ENCODE measurements around the gene GRIK4. TPM values are rescaled to one million over a fixed set of nuclear protein-coding genes. Genes with fewer than 3 reads are reported as not detected.

GRIK4 gene
- polyA plus RNA-seq, 1 donor from 2014 or later, result 3.4 TPM

DNA sequence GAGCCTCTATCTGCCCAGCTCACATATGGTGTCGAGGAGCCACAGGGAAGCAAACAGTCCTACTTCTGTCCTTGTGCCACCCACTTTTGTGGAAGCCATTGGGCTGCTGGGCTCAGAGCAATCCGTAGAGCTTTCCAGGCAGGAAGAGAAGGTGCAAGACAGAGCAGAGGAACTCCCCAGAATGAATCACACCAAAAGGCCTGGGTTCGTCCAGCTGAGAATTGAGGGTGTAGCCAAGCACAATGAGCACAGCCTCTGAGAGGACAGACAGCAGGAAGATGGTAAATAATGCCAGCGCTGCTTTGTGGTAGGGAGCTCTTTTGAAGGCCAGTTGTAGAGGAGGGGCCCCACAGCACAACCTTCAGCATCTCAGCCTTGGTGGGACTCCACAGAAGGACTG, 237.8 kb downstream of the GRIK4 start:
- Histone ChIP-seq H3K27ac (ENCODE audit: low read length) (no peak overlapping the region), H3K27me3 (ENCODE audit: insufficient read depth, low read depth, low read length) (no peaks in the 10 kb centered on the region), H3K9me3 (ENCODE audit: low read length) (no peaks in the 10 kb centered on the region), H3F3A (ENCODE audit: insufficient read depth, low read length, poor library complexity, severe bottlenecking) (no peaks in the 10 kb centered on the region), H3K4me2 (ENCODE audit: low read length) (no peak overlapping the region), H4K20me1 (ENCODE audit: insufficient read depth) (no peaks in the 10 kb centered on the region), H2AFZ (ENCODE audit: low read depth, low read length) (no peak overlapping the region), H3K9ac (ENCODE audit: low read length) (no peak overlapping the region), H3K9me2 (ENCODE audit: insufficient read depth, low read length) (no peaks in the 10 kb centered on the region), H3K79me2 (replicated peaks; ENCODE audit: insufficient read depth, low read length) (no peaks in the 10 kb centered on the region), H3K36me3 (ENCODE audit: insufficient read depth, low read length) (no peaks in the 10 kb centered on the region), H3K4me3 (ENCODE audit: low read length) (no peak overlapping the region)
- TF ChIP-seq EP300 (conservative IDR thresholded peaks at IDR 0.05; ENCODE audit: poor library complexity, severe bottlenecking) (no peak), SMC3 (conservative IDR thresholded peaks at IDR 0.05; ENCODE audit: poor library complexity) (no peak), POLR2AphosphoS5 (IDR thresholded peaks at IDR 0.05) (no peak), RAD21 (conservative IDR thresholded peaks at IDR 0.05) (no peak)

DNA sequence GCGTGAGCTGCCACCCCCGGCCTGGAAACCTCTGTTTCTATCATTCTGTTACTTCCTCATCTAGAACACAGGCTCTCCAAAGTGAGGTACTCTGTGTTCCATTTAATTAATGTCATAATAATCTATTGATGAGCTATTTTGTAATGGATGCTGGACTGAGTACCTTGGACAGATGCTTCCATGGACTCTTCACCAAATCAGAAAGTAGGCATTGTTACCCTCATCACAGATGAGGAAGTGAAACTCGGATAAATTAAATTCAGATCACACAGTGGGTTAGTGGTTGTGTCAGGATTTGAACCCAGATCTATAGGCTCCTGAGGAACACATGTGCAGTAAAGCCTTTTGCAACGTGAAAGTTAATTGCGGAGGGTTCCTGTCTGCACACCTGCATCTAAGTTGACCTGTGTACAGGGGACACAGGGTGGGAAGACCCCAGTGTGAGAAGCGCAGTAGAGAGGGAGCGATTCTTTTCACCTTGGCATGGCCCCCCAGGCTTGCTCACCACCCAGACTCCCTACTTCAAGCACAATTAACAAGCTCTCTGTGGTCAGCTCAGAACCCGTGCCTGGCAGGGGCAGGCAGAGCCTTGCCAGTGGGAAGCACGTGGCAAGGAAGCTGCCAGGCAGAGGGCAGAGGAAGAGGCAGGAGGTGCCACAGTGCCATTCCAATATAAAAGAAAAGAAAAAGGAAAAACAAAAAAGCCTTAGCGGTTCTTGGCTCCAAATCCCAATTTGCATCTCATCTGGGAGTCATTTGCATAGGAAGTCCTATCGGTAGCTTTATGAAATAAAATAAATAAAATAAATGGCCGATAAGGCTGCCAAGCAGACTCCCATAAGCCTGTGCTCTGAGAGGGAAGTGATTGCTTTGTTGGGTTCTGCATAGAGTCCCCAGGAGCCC, 239.3 kb downstream of the GRIK4 start:
- H3K79me2 ChIP-seq (replicated peaks; ENCODE audit: insufficient read depth, low read length), result no peaks in the 10 kb centered on the region
- no peaks in the 10 kb centered on the region for H3K9me2 ChIP-seq (ENCODE audit: insufficient read depth, low read length)
- H4K20me1 ChIP-seq (ENCODE audit: insufficient read depth), result no peaks in the 10 kb centered on the region
- H3K4me2 ChIP-seq (ENCODE audit: low read length), result no peak overlapping the region
- H3K36me3 ChIP-seq (ENCODE audit: insufficient read depth, low read length), result no peaks in the 10 kb centered on the region
- no peaks in the 10 kb centered on the region for H3K9me3 ChIP-seq (ENCODE audit: low read length)
- H3F3A ChIP-seq (ENCODE audit: insufficient read depth, low read length, poor library complexity, severe bottlenecking), result no peaks in the 10 kb centered on the region
- TF ChIP-seq TAF1 (IDR thresholded peaks at IDR 0.05; ENCODE audit: low read depth) (no peak), RAD21 (conservative IDR thresholded peaks at IDR 0.05) (no peak), EZH2 (IDR thresholded peaks at IDR 0.05; ENCODE audit: borderline replicate concordance, insufficient read depth, low read length, poor library complexity, severe bottlenecking) (no peak), MXI1 (conservative IDR thresholded peaks at IDR 0.05; ENCODE audit: poor library complexity, severe bottlenecking) (no peak), POLR2AphosphoS5 (IDR thresholded peaks at IDR 0.05) (no peak)
- TF ChIP-seq, protein P1, sequence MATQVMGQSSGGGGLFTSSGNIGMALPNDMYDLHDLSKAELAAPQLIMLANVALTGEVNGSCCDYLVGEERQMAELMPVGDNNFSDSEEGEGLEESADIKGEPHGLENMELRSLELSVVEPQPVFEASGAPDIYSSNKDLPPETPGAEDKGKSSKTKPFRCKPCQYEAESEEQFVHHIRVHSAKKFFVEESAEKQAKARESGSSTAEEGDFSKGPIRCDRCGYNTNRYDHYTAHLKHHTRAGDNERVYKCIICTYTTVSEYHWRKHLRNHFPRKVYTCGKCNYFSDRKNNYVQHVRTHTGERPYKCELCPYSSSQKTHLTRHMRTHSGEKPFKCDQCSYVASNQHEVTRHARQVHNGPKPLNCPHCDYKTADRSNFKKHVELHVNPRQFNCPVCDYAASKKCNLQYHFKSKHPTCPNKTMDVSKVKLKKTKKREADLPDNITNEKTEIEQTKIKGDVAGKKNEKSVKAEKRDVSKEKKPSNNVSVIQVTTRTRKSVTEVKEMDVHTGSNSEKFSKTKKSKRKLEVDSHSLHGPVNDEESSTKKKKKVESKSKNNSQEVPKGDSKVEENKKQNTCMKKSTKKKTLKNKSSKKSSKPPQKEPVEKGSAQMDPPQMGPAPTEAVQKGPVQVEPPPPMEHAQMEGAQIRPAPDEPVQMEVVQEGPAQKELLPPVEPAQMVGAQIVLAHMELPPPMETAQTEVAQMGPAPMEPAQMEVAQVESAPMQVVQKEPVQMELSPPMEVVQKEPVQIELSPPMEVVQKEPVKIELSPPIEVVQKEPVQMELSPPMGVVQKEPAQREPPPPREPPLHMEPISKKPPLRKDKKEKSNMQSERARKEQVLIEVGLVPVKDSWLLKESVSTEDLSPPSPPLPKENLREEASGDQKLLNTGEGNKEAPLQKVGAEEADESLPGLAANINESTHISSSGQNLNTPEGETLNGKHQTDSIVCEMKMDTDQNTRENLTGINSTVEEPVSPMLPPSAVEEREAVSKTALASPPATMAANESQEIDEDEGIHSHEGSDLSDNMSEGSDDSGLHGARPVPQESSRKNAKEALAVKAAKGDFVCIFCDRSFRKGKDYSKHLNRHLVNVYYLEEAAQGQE (IDR thresholded peaks at IDR 0.05; ENCODE audit: borderline replicate concordance), result no peak
- TF ChIP-seq, protein P2, sequence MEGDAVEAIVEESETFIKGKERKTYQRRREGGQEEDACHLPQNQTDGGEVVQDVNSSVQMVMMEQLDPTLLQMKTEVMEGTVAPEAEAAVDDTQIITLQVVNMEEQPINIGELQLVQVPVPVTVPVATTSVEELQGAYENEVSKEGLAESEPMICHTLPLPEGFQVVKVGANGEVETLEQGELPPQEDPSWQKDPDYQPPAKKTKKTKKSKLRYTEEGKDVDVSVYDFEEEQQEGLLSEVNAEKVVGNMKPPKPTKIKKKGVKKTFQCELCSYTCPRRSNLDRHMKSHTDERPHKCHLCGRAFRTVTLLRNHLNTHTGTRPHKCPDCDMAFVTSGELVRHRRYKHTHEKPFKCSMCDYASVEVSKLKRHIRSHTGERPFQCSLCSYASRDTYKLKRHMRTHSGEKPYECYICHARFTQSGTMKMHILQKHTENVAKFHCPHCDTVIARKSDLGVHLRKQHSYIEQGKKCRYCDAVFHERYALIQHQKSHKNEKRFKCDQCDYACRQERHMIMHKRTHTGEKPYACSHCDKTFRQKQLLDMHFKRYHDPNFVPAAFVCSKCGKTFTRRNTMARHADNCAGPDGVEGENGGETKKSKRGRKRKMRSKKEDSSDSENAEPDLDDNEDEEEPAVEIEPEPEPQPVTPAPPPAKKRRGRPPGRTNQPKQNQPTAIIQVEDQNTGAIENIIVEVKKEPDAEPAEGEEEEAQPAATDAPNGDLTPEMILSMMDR (IDR thresholded peaks at IDR 0.05; ENCODE audit: poor library complexity, severe bottlenecking), result no peak
- no peak overlapping the region for H3K4me3 ChIP-seq (ENCODE audit: low read length)
- no peak overlapping the region for H3K9ac ChIP-seq (ENCODE audit: low read length)
- H3K27me3 ChIP-seq (ENCODE audit: insufficient read depth, low read depth, low read length), result no peaks in the 10 kb centered on the region
- H3K27ac ChIP-seq (ENCODE audit: low read length), result no peak overlapping the region
- no peak overlapping the region for H2AFZ ChIP-seq (ENCODE audit: low read depth, low read length)

All from neural cell (in vitro differentiated cells).